SK-N-MC (cell line): Measurements from ENCODE around the gene HKDC1.

Source experiments
- DNase-seq: peaks from one replicate; pipeline ENCODE4 v3.0.0-alpha.2; 2011; ENCODE audit warnings: low read depth, low spot score
- H3K27ac ChIP-seq: fragments of 200-600 bp; sonication (generic); 2 replicates; pipeline ENCODE4 v1.5.1; 2016; ENCODE audit warnings: mixed run types
- H3K36me3 ChIP-seq: fragments of 200-600 bp; sonication (generic); 2 replicates; pipeline ENCODE4 v1.6.1; 2017; ENCODE audit warnings: antibody characterized with exemption, low read length, mixed read lengths; ENCODE audit not compliant: insufficient read depth
- H3K4me3 ChIP-seq: fragments of 200-600 bp; sonication (generic); 2 replicates; pipeline ENCODE4 v1.5.1; 2016
- H3K9ac ChIP-seq: fragments of 200-600 bp; sonication (generic); 2 replicates; pipeline ENCODE4 v1.8.0; 2017; ENCODE audit warnings: mixed run types, mixed read lengths; ENCODE audit not compliant: insufficient read length
- H3K9me3 ChIP-seq: fragments of 200-600 bp; sonication (generic); 2 replicates; pipeline ENCODE4 v1.6.1; 2017; ENCODE audit warnings: low read depth, mild to moderate bottlenecking, antibody characterized with exemption, low read length, moderate library complexity, mixed read lengths
- EZH2 ChIP-seq: fragments of 200-600 bp; sonication (generic); IDR thresholded peaks from one replicate; pipeline ENCODE4 v1.6.1; 2017; ENCODE audit warnings: antibody characterized with exemption
- FOXP2 ChIP-seq: optimal IDR thresholded peaks from 2 replicates; pipeline ENCODE3; 2011; ENCODE audit warnings: mild to moderate bottlenecking, moderate library complexity; ENCODE audit not compliant: insufficient read depth; ENCODE audit errors: extremely low read length, control extremely low read depth
- POLR2AphosphoS5 ChIP-seq: IDR thresholded peaks from 2 replicates; pipeline ENCODE4 v1.6.1; 2012; ENCODE audit warnings: mild to moderate bottlenecking, low read depth, low read length, borderline replicate concordance

Gene HKDC1

GRCh38 chr10:69213591-69214311, 6.4 kb upstream of the HKDC1 start:
- no peak overlapping the region for H3K27ac ChIP-seq
- TF ChIP-seq POLR2AphosphoS5, result no peak
- no peaks in the 10 kb centered on the region for H3K9me3 ChIP-seq
- H3K9ac ChIP-seq, result no peak overlapping the region
- no peak for DNase-seq
- H3K4me3 ChIP-seq, result no peak overlapping the region
- H3K36me3 ChIP-seq, result no peaks in the 10 kb centered on the region; the same call in 1 of the 2 replicates

GRCh38 chr10:69214666-69215131, 5.4 kb upstream of the HKDC1 start:
- no peak for DNase-seq
- no peak overlapping the region for H3K27ac ChIP-seq
- H3K9me3 ChIP-seq, result no peaks in the 10 kb centered on the region
- H3K9ac ChIP-seq, result no peak overlapping the region
- no peaks in the 10 kb centered on the region for H3K36me3 ChIP-seq
- TF ChIP-seq FOXP2 (no peak), EZH2 (no peak), POLR2AphosphoS5 (no peak)
- no peak overlapping the region for H3K4me3 ChIP-seq

GRCh38 chr10:69215405-69216171, 4.5 kb upstream of the HKDC1 start:
- H3K4me3 ChIP-seq, result peak overlapping the region; percentile 43
- H3K27ac ChIP-seq, result peak overlapping the region; percentile 81
- H3K36me3 ChIP-seq, result no peaks in the 10 kb centered on the region
- no peaks in the 10 kb centered on the region for H3K9me3 ChIP-seq
- TF ChIP-seq FOXP2 (no peak), POLR2AphosphoS5 (no peak), EZH2 (no peak)
- DNase-seq, result no peak
- H3K9ac ChIP-seq, result no peak overlapping the region

- no peaks in the 10 kb centered on the region for H3K9me3 ChIP-seq
- no peak overlapping the region for H3K9ac ChIP-seq
- TF ChIP-seq POLR2AphosphoS5 (no peak), FOXP2 (no peak), EZH2 (no peak)
- DNase-seq, result no peak
- H3K27ac ChIP-seq, result peak overlapping the region; percentile 42; the same call in 1 of the 2 replicates
- no peaks in the 10 kb centered on the region for H3K36me3 ChIP-seq
- no peak overlapping the region for H3K4me3 ChIP-seq
These were observed 3.5 kb upstream of the HKDC1 start for GRCh38 chr10:69216577-69217118.

GRCh38 chr10:69217119-69217754, 2.9 kb upstream of the HKDC1 start:
- H3K27ac ChIP-seq, result peak overlapping the region; percentile 42; the same call in 1 of the 2 replicates
- no peak overlapping the region for H3K9ac ChIP-seq
- no peak for TF ChIP-seq EZH2
- TF ChIP-seq POLR2AphosphoS5, result no peak
- TF ChIP-seq FOXP2, result no peak
- DNase-seq, result no peak
- no peak overlapping the region for H3K4me3 ChIP-seq
- no peaks in the 10 kb centered on the region for H3K36me3 ChIP-seq
- H3K9me3 ChIP-seq, result no peaks in the 10 kb centered on the region

- Histone ChIP-seq H3K9me3 (no peaks in the 10 kb centered on the region), H3K4me3 (no peak overlapping the region), H3K9ac (no peak overlapping the region), H3K36me3 (no peaks in the 10 kb centered on the region), H3K27ac (no peak overlapping the region)
- TF ChIP-seq EZH2 (no peak), FOXP2 (no peak)
- no peak for DNase-seq
These were observed 1.3 kb upstream of the HKDC1 start for GRCh38 chr10:69218831-69219230.

GRCh38 chr10:69220507-69220906, 375 bp downstream of the HKDC1 start:
- Histone ChIP-seq H3K27ac (no peak overlapping the region), H3K4me3 (no peak overlapping the region), H3K36me3 (no peaks in the 10 kb centered on the region), H3K9me3 (no peaks in the 10 kb centered on the region), H3K9ac (no peak overlapping the region)
- TF ChIP-seq EZH2, result no peak
- TF ChIP-seq POLR2AphosphoS5, result no peak
- TF ChIP-seq FOXP2, result no peak
- DNase-seq, result no peak
